ENCODE measurements around the gene MNT.

MNT gene

GRCh38 chr17:2385240-2386210 is 15.3 kb downstream of the MNT start:
- TF ChIP-seq CTCF (IDR thresholded peaks at IDR 0.05; ENCODE audit: insufficient read depth, low read depth, low read length, missing control alignments) = no peak
- DNase-seq (ENCODE audit: low read depth) = no peak
- no peak overlapping the region for H3K4me3 ChIP-seq (ENCODE audit: low read length)

- no peak overlapping the region for H3K4me3 ChIP-seq (ENCODE audit: low read length)
- TF ChIP-seq CTCF (IDR thresholded peaks at IDR 0.05; ENCODE audit: insufficient read depth, low read depth, low read length, missing control alignments) = no peak
- no peak for DNase-seq (ENCODE audit: low read depth)
These were observed 16.3 kb downstream of the MNT start for GRCh38 chr17:2384439-2385127.

DNA sequence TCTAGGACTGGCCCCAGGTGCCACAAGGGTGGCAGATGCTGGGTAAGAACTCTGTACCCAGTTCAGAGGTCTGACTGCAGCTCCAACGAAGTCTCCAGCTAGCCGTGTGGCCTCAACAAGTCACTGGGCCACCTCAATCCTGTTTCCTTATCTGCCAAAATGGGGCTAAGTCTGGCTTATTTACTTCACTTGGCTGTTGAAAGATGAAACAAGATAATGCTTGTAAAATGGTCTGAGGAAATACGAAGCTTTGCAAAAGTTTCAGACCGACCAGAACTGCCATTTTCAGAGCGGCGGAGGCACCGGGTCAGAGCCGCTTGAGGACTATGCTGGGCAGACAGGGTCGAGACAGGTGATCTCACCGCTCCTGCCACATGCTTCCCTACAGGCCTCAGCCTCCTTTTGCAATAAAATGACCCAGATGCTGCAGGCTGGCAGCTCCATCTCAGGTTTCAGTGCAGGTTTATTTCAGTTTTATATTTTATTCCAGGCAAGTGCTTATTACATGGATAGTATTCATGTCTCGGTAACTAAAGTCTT is 17.2 kb downstream of the MNT start:
- no peak for TF ChIP-seq CTCF (IDR thresholded peaks at IDR 0.05; ENCODE audit: insufficient read depth, low read depth, low read length, missing control alignments)
- H3K4me3 ChIP-seq (ENCODE audit: low read length) = no peak overlapping the region
- no peak for DNase-seq (ENCODE audit: low read depth)

GRCh38 chr17:2380950-2381649 is 19.8 kb downstream of the MNT start:
- no peak for TF ChIP-seq CTCF (IDR thresholded peaks at IDR 0.05; ENCODE audit: insufficient read depth, low read depth, low read length, missing control alignments)
- no peak for DNase-seq (ENCODE audit: low read depth)
- no peak overlapping the region for H3K4me3 ChIP-seq (ENCODE audit: low read length)

- no peak overlapping the region for H3K4me3 ChIP-seq (ENCODE audit: low read length)
- TF ChIP-seq CTCF (IDR thresholded peaks at IDR 0.05; ENCODE audit: insufficient read depth, low read depth, low read length, missing control alignments) = no peak
- no peak for DNase-seq (ENCODE audit: low read depth)
These were observed 20.5 kb downstream of the MNT start for GRCh38 chr17:2380226-2380922.

Data from epithelial cell of esophagus (primary cell).